ENCODE results near the gene EFNA5. TPM values are rescaled to one million over a fixed set of nuclear protein-coding genes. Genes with fewer than 3 reads are reported as not detected.

EFNA5 gene
- polyA plus RNA-seq, 3 donors = 0.01 TPM; not detected in 2

DNA sequence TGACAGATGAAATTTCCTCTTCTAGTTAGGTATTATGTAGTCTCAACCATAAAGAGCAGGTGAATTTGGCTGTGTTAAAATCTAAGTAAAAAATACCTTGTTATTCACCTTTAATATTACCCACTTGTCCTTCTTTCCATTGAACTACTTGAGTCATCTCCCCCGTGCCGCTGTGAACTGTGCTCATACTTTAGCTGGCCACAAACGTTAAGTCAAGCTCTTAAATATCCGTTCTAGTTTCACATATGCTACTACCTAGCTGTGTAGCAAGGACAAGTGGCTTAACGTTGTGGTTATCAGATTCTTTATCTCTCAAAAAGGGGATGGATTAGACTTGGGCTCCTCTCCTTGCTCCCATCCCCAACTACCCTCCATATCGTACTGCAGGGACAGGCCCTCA, 110.4 kb downstream of the EFNA5 start:
- H3K27me3 Mint-ChIP-seq (ENCODE audit: low read depth in 3 of 3) = peaks cover 1 to 2% (median 1%) of the 10 kb centered on the region in 3 donors
- Histone ChIP-seq H3K4me3 (replicated peaks in 1 of 3; ENCODE audit: low read depth in 2 of 3, low read length in 3 of 3) (no peak overlapping the region), H3K4me2 (replicated peaks; ENCODE audit: extremely low read depth, low read length, poor library complexity, severe bottlenecking) (no peak overlapping the region), H4K20me1 (ENCODE audit: insufficient read depth, low read length) (no peaks in the 10 kb centered on the region), H3K27ac (ENCODE audit: low read depth in 1 of 2, low read length in 2 of 2) (no peak overlapping the region), H3K9ac (ENCODE audit: insufficient read depth, low read length, poor library complexity, severe bottlenecking) (no peak overlapping the region), H3K36me3 (replicated peaks in 1 of 2; ENCODE audit: control insufficient read depth in 1 of 2, insufficient read depth in 2 of 2, low read length in 2 of 2) (no peaks in the 10 kb centered on the region), H3K79me2 (ENCODE audit: insufficient read depth, low read length) (no peaks in the 10 kb centered on the region), H3K9me3 (replicated peaks in 1 of 2; ENCODE audit: control insufficient read depth in 1 of 2, insufficient read depth in 1 of 2, low read length in 2 of 2) (no peaks in the 10 kb centered on the region), H2AFZ (ENCODE audit: insufficient read depth, low read depth, low read length, poor library complexity, severe bottlenecking) (no peak overlapping the region), H3K4me1 (ENCODE audit: control insufficient read depth in 1 of 2, insufficient read depth in 2 of 2, low read length in 2 of 2) (no peaks in the 10 kb centered on the region), H3K27me3 (ENCODE audit: control insufficient read depth in 2 of 2, insufficient read depth in 2 of 2, low read length in 2 of 2) (no peaks in the 10 kb centered on the region)
- H3K4me1 Mint-ChIP-seq = no peaks in the 10 kb centered on the region
- TF ChIP-seq, protein P1, sequence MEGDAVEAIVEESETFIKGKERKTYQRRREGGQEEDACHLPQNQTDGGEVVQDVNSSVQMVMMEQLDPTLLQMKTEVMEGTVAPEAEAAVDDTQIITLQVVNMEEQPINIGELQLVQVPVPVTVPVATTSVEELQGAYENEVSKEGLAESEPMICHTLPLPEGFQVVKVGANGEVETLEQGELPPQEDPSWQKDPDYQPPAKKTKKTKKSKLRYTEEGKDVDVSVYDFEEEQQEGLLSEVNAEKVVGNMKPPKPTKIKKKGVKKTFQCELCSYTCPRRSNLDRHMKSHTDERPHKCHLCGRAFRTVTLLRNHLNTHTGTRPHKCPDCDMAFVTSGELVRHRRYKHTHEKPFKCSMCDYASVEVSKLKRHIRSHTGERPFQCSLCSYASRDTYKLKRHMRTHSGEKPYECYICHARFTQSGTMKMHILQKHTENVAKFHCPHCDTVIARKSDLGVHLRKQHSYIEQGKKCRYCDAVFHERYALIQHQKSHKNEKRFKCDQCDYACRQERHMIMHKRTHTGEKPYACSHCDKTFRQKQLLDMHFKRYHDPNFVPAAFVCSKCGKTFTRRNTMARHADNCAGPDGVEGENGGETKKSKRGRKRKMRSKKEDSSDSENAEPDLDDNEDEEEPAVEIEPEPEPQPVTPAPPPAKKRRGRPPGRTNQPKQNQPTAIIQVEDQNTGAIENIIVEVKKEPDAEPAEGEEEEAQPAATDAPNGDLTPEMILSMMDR (IDR thresholded peaks at IDR 0.05) = no peak
- no peaks in the 10 kb centered on the region for H3K36me3 Mint-ChIP-seq
- WGBS (ENCODE audit: insufficient coverage) = 95% methylated on average over 6 of the region's 6 CpGs
- H3K4me3 Mint-ChIP-seq = no peak overlapping the region
- H3K9me3 Mint-ChIP-seq = peaks cover 0 to 3% (median 1%) of the 10 kb centered on the region in 7 donors
- no peak overlapping the region for H3K27ac Mint-ChIP-seq
- intact Hi-C loops (cut with micrococcal nuclease) = no loop called here
- no peak for DNase-seq

DNA sequence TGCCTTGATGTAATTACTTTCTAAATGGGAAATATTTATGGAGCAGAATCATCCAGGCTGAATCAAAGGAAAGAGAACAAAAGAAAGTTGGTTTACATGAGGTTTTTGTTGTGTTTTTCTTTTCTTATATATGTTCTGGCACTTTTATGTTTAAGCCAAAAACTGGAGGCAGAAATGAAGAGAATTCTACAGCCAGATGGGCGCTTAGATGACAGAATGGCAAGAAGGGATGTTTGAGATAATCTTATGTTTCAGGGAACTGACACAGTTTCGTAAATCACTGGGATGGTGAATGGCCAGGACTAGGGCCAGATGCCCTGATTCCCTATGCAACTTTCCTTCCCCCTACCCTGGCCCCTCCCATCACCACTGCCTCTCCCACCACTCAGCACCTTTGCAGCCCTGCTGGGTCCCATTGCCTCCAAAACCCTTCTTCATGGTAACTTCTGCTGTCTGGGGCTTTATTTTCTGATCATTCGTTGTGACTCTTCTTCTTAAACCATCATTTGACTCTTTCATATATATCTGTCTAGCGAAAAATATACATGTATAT, 111.8 kb downstream of the EFNA5 start:
- no peak overlapping the region for H3K27ac Mint-ChIP-seq
- WGBS (ENCODE audit: insufficient coverage) = no CpG with 5 or more reads among the region's 4 CpGs
- intact Hi-C loops (cut with micrococcal nuclease) = no loop called here
- no peaks in the 10 kb centered on the region for H3K36me3 ChIP-seq (replicated peaks in 1 of 2; ENCODE audit: control insufficient read depth in 1 of 2, insufficient read depth in 2 of 2, low read length in 2 of 2)
- H3K27me3 ChIP-seq (ENCODE audit: control insufficient read depth in 2 of 2, insufficient read depth in 2 of 2, low read length in 2 of 2) = no peaks in the 10 kb centered on the region
- no peak overlapping the region for H3K9ac ChIP-seq (ENCODE audit: insufficient read depth, low read length, poor library complexity, severe bottlenecking)
- DNase-seq = no peak
- H3K4me1 ChIP-seq (ENCODE audit: control insufficient read depth in 1 of 2, insufficient read depth in 2 of 2, low read length in 2 of 2) = no peaks in the 10 kb centered on the region
- TF ChIP-seq, protein P1 (IDR thresholded peaks at IDR 0.05) = no peak
- H3K4me2 ChIP-seq (replicated peaks; ENCODE audit: extremely low read depth, low read length, poor library complexity, severe bottlenecking) = no peak overlapping the region
- no peaks in the 10 kb centered on the region for H3K9me3 ChIP-seq (replicated peaks in 1 of 2; ENCODE audit: control insufficient read depth in 1 of 2, insufficient read depth in 1 of 2, low read length in 2 of 2)
- H3K4me3 ChIP-seq (replicated peaks in 1 of 3; ENCODE audit: low read depth in 2 of 3, low read length in 3 of 3) = no peak overlapping the region
- no peaks in the 10 kb centered on the region for H3K79me2 ChIP-seq (ENCODE audit: insufficient read depth, low read length)
- no peak overlapping the region for H3K4me3 Mint-ChIP-seq
- H3K4me1 Mint-ChIP-seq = no peaks in the 10 kb centered on the region
- no peak overlapping the region for H2AFZ ChIP-seq (ENCODE audit: insufficient read depth, low read depth, low read length, poor library complexity, severe bottlenecking)
- H3K27ac ChIP-seq (ENCODE audit: low read depth in 1 of 2, low read length in 2 of 2) = no peak overlapping the region
- peaks cover 0 to 3% (median 1%) of the 10 kb centered on the region in 7 donors for H3K9me3 Mint-ChIP-seq
- peaks cover 0 to 1% (median 1%) of the 10 kb centered on the region in 3 donors for H3K27me3 Mint-ChIP-seq (ENCODE audit: low read depth in 3 of 3)
- H4K20me1 ChIP-seq (ENCODE audit: insufficient read depth, low read length) = no peaks in the 10 kb centered on the region
- H3K36me3 Mint-ChIP-seq = no peaks in the 10 kb centered on the region

Measured in CD14-positive monocyte (primary cell).